Suprapubic skin (tissue), 3 donors: Measurements from ENCODE around the gene MON1A.

Experiments
- CTCF ChIP-seq, 2 donors: fragments of 200-600 bp in 1 of 2; fragments of 450-650 bp in 1 of 2; sonication (generic) in 1 of 2; IDR thresholded peaks; one replicate each; pipeline ENCODE4 v1.5.1; 2016 to 2019; ENCODE audit warnings: antibody characterized with exemption in 2 of 2, mild to moderate bottlenecking in 1 of 2, moderate library complexity in 1 of 2
- POLR2AphosphoS5 ChIP-seq, 3 donors: sonication (generic); formaldehyde crosslinking; IDR thresholded peaks; one replicate each; pipeline ENCODE4 v1.6.1; 2017; ENCODE audit warnings: antibody characterized with exemption in 3 of 3

GRCh38 chr3:49930168-49930690, 618 bp upstream of the MON1A start:
- TF ChIP-seq POLR2AphosphoS5 (IDR thresholded peaks at IDR 0.05) (no peak), CTCF (IDR thresholded peaks at IDR 0.05) (no peak)
